KG1 (cell line): ENCODE data around the gene MRPS12.

Source experiments
- DNase-seq: peaks from one replicate; lab custom pipeline; 2025; lab: John Stamatoyannopoulos, UW

The MRPS12 gene

GRCh38 chr19:38975214-38975860 lies 44.6 kb downstream of the MRPS12 start, which contains the start of gene FBXO17:
Gene FBXO17 (minus strand): TSS chr19:38975742. CDS start chr19:38950319, 25,423 bp downstream.
- no peak for DNase-seq

DNA sequence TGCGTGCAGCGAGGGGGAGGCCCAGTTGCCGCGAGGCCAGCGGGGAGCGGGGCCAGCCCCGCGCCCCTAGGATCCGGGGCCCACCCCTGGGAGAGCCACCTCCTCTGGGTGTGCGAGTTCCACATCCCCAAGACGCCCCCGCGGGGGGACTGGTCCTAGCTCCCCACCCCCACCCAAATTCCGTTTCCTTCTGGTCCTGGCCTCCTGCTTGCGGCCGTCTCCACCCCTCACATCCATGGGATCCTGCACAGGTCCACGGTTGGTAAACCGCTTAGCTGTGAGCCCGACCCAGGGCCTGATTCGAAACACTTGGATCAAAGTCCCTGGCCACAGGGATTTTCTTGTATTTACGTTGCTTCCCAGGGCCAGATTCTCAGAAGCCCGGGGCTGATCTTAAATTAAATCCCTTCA lies 45.1 kb downstream of the MRPS12 start:
- no peak for DNase-seq

DNA sequence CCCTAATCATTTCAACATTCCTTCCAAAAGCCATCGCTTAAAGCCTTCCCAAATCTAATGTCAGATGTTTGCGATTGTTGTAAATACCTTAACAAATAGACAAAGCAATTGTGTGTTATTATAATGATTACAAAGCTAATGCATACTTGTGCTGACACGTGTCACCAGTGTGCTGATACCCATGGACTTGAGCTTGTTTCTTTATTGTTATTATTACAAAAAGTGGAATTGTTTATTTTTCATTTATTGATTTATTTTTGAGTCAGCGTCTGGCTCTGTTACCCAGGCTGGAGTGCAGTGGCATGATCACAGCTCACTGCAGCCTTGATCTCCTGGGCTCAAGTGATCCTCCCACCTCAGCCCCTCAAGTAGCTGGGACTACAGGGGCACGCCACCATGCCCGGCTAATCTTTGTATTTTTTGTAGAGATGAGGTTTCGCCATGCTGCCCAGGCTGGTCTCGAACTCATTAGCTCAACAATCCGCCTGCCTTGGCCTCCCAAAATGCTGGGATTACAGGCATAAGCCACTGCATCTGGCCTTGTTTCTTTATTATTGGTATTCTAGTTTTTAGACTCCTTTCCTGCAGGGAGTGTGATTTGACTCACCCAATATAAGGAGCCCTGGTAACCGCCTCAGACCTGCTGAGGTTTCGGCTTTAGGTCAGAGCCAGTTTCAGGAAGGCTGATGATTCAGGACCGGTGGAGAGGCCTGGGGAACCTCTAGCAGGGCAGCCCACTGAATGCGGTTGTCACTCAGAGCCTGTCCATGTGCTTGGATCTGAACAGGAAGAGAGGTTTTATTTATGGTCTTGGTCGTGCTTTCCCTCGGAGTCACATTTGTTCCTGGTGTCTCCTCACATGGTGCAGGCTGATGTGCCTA lies 46.9 kb downstream of the MRPS12 start:
- DNase-seq = no peak

- DNase-seq = no peak
Measured at GRCh38 chr19:38978326-38978689, 47.6 kb downstream of the MRPS12 start.

DNA sequence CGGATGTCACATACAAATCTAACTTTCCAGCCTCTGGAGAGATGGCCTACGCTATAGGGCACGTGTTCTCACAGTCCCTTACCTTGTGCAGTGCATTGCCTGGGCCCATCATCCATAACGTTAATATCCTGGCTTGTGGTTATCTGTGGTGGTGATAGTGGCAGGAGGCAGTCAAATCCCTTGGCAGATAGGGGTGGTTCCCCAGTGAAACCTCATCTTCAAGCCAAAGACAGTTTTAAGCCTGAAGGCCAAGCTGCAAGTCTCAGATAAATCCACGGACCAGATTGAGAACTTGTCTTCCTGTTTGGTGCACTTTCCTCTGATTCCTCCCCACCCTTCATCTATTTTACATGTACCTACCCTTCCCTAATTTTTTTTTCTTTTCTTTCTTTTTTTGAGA lies 49.1 kb downstream of the MRPS12 start:
- DNase-seq = no peak

GRCh38 chr19:38980583-38981374 lies 50.0 kb downstream of the MRPS12 start:
- DNase-seq = no peak
